Stimulated activated CD8-positive, alpha-beta memory T cell treated with anti-CD3 and anti-CD28 coated beads, Interleukin-12 subunit alpha, Interleukin-12 subunit beta, amount 100 ng/mL, for 24 hours (primary cell): Measurements from ENCODE around the gene GLG1.
"Not testable (repeated sequence)": the region's sequence is repeated elsewhere in the genome, so short reads cannot be mapped to it uniquely, and the experiment has no call there.

ENCODE experiments used
- DNase-seq: peaks from one replicate; pipeline ENCODE4 v3.0.0-alpha.2; 2020; ENCODE audit errors: extremely low read depth

GLG1 gene

GRCh38 chr16:74409185-74409981 is 197.5 kb downstream of the GLG1 start:
- not testable (repeated sequence) for DNase-seq

- DNase-seq = not testable (repeated sequence)
These were observed 199.6 kb downstream of the GLG1 start for GRCh38 chr16:74407362-74407705.

- not testable (repeated sequence) for DNase-seq
These were observed 200.1 kb downstream of the GLG1 start for GRCh38 chr16:74406600-74407361.

- not testable (repeated sequence) for DNase-seq
These were observed 202.6 kb downstream of the GLG1 start for GRCh38 chr16:74404148-74404933.

- not testable (repeated sequence) for DNase-seq
These were observed 206.7 kb downstream of the GLG1 start for GRCh38 chr16:74400238-74400637.

- DNase-seq = not testable (repeated sequence)
These were observed 208.6 kb downstream of the GLG1 start for GRCh38 chr16:74398212-74398895.
